HG03520 (cell line): ENCODE measurements around the gene RUSF1.
"Not testable (repeated sequence)": the region's sequence is repeated elsewhere in the genome, so short reads cannot be mapped to it uniquely, and the experiment has no call there.

Experiments used
- ATAC-seq: cut with Tn5 transposase; IDR thresholded peaks from one replicate; pipeline ENCODE4 v1.9.1; 2021; ENCODE audit warnings: mild to moderate bottlenecking, moderate library complexity; ENCODE audit not compliant: unreplicated experiment

The RUSF1 gene

DNA sequence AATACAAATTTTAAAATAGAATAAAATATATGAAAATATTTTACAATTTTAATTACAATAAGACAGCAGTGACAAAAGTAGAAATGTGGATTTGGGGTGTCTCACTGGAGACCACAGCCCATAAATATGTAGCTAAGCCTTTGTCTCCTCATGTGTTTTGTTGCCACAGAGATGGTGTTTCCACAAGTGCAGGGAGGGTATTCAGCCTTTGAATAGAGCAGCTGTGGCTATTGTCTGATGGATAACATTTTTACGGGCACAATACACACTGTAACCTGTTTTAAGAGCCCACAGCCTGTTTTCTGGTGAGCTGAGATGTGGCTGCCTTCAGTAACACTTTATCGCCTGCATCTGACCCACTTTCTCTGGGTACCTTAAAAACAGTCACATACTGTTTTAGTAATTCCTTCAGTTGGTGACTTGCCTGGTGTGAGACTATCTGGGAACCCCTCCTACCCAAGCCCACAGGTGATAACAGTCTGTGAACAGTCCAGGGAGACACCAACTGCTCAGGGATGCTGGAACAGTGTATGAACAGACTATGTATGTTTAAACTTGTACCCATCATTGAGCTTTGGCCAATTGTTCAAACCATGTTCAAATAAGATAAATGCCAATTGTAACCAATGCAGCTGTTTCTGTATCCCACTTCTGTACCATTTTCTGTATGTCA lies 11.7 kb upstream of the RUSF1 start:
- ATAC-seq = no peak

DNA sequence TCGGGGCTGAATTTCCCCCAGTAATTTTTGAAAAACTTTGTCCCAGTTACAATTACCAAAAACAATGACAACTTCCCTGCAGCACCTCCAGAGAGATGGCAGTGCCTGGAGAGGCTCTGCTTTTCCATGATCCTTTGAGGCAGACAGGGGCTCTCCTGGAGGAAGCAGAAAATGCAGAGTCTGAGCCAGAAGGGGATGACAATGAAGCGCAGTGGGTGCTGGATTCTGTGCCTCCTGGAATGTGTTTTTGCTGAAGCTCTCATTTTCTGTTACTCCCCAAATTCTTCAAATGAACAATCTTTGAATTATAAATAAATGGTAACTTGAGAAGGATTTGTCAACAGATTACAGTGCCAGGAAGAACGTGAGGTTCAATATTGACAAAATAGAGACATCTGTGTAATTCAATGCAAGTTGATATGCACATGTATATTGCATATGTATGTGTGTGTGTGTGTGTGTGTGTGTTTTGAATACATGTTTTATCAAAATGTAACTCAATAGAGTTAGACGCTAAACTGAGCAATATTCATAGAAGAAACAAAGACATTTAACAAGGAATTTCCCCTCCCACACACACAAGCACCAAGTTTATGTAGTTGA lies 9.7 kb upstream of the RUSF1 start:
- ATAC-seq = no peak

GRCh38 chr16:31513884-31514283 lies 5.7 kb upstream of the RUSF1 start:
- ATAC-seq = no peak

- no peak for ATAC-seq
These were observed 4.9 kb upstream of the RUSF1 start for GRCh38 chr16:31513126-31513525.

- no peak for ATAC-seq
These were observed 560 bp upstream of the RUSF1 start for GRCh38 chr16:31508706-31509195.

DNA sequence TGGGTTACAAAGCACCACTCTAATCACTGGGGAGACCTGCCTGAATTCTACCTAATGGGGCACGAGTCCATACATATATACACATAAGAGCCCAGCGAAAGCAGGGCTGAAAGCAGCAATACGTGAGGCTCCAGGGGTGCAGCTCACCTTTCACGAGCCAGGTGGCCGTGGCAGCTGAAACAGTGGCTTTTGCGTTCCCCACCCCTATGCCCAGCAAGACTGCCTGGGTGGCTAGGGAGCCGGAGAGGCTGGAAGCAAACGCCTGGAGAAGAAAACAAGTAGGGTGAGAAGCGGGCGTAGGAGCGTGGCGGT lies 618 bp downstream of the RUSF1 start:
- ATAC-seq = peak; percentile 9

DNA sequence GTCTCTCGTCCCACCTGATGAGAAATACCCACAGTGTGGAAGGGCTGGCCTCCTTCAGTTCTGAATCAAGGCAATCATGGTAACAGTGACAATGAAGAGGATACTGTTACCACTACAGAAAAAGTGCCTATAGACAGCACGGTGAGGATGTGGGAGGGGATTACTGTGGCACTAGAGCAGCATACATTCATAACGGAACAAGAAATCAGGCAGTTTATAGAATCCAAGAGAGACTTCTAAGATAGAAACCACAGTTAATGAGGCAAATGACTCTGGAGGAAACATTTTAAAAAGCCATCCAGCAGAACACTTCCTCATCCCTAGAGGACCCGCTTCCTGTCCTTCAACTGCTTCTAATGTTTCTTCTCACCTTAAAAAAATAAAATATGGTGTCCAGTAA lies 2.7 kb downstream of the RUSF1 start:
- no peak for ATAC-seq

DNA sequence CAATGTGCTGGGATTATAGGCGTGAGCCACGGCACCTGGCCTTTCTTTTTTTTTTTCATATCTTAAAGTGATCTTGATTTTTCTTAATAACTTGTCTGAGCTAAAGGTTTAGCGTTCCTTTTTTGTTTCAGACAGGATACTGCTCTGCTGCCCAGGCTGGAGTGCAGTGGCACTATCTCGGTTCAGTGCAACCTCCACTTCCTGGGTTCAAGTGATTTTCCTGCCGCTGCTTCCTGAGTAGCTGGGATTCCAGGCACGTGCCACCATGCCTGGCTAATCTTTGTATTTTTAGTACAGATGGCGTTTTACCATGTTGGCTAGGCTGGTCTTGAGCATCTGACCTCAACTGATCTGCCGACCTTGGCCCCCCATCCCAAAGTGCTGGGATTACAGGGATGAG lies 4.0 kb downstream of the RUSF1 start:
- no peak for ATAC-seq

GRCh38 chr16:31503555-31503954 lies 4.6 kb downstream of the RUSF1 start:
- not testable (repeated sequence) for ATAC-seq

GRCh38 chr16:31502981-31503380 lies 5.2 kb downstream of the RUSF1 start:
- no peak for ATAC-seq

DNA sequence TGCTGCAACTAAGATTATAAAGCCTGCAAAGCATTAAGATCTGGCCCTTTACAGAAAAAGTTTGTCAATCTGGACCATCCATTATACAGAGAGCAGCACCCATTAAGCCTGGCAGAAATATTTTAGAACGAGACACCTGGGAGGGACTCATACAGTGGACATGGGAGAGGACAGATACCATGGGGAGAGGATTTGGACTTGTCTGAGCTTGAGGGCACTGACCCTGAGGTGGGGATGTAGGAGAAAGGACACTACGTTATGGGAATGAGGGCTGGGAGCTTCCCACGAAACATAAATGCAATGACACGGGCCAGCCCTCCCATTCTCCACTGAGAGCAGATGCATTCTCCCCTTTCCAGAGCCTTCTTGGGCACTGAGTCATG lies 6.2 kb downstream of the RUSF1 start:
- ATAC-seq = no peak

- ATAC-seq = no peak
These were observed 6.8 kb downstream of the RUSF1 start for GRCh38 chr16:31501226-31501965.

- ATAC-seq = no peak
These were observed 8.3 kb downstream of the RUSF1 start for GRCh38 chr16:31499928-31500327.

DNA sequence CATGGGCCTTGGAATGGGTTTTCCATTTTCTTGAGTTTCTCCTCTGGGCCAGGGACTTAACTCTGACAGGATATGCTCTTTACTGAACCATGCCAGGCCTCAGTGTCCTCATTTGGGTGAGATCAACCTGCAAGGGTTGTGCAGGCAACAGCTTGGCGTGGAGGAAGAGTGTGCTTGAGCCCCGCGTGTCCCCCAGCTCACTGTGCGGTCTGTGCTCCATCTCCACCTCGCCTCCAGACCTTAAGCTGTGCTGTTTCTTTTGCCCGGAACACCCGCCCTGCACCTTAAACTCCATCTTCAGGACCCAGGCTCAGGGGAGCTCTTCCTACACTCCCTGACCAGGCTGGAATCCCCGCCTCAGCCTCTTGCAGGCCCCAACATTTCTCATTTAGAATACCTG lies 9.7 kb downstream of the RUSF1 start:
- ATAC-seq = no peak

DNA sequence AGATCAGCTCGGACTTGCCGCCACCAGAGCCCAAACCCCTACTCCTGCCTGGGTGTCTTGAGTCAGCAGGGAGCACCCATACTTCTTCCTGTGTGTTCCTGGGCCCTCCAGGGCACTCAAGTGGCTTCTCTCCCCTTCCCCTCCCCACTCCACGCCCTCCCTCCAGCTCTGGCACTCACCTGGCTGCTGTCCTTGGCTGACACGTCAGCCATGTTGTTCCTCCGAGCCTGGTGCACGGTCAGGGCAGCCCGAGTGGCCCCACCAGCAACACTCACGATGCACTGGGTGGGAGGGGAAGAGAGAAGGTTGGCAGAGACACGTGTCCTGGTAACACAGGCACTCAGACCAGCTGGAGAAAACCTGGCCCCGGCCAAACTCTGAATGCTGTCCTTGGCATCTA lies 11.5 kb downstream of the RUSF1 start:
- ATAC-seq = no peak

- no peak for ATAC-seq
These were observed 14.6 kb downstream of the RUSF1 start for GRCh38 chr16:31493506-31494125.

DNA sequence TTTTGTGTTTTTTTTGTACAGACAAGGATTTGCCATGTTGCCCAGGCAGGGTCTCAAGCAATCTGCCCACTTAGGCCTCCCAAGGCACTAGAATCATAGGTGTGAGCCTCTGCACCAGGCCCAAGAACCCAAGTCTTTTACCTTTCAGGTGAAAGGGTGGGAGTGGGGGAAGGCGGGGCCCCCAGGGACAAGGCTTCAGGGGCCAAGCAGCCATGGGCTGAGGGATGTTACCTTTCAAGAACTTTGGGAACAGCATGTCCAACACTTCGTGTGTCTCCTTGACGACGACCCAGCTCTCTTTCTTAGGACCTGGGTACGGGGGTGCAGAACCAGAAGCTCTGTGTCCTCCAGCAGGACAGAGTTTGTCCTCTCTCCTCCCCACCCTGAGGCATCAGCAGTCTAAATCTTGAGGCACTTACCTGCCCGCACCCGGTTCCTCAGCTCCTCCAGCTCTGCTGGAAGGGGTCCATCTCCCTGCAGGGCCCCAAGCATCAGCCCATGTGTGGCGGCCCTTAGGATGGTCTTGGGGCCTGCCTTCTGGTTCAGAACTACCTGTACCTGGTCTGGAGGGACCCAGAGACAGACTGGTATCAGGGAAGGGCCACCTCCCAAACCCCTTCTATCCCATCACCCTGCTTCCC lies 16.3 kb downstream of the RUSF1 start:
- no peak for ATAC-seq

DNA sequence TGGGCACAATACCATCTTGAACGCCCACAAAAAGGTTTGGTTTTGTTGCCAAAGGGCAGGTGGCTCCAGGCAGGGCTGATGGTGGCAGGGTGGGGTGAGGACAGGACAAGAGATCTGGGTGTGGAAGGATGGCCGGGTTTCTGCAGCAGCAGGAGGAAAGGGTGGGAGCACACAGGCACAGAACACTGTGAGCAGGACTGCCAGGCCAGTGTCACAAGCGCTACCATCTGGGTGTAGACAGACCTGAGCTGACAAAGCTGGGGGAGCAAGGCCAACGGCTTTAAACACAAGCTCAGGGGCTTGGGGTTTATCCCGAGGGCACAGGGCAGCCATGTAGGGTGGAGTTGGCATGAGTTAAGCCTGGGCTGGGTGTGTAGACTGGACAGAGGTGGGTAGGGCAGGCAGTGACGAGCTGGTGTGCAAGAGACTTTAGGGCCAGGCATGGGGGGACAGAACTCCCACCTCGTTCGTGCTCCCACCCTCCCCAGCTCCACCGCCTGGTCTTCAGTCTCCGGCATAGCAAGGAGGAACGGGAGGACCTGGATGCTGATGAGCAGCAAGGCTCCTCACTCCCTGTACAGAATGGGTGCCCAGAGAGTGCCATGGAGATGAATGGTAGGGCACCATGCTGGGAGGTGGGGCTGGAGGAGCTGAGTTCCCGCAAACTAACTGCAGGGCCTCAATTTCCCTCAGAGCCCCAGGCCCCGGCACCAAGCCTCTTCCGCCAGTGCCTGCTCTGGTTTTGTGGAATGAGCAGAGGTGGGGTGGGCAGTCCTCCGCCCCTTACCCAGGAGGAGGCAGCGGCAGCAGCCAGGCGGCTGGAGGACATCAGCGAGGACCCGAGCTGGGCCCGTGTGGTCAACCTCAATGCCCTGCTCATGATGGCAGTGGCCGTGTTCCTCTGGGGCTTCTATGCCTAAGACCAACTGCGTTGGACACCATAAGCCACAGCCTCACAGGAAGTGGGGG lies 18.3 kb downstream of the RUSF1 start:
- no peak for ATAC-seq

GRCh38 chr16:31489298-31489564 lies 19.0 kb downstream of the RUSF1 start:
- no peak for ATAC-seq

GRCh38 chr16:31488468-31489297 lies 19.5 kb downstream of the RUSF1 start:
- no peak for ATAC-seq
